HT1080 (cell line): ENCODE data around the gene SNRNP48. TPM values are rescaled to one million over a fixed set of nuclear protein-coding genes. Genes with fewer than 3 reads are reported as not detected.

ENCODE experiments used
- DNase-seq: peaks from one replicate; pipeline ENCODE4 v3.0.0-alpha.2; 2015; ENCODE audit warnings: low read depth
- total RNA-seq: library from RNA; depleted of rRNA; stranded (reverse); fragments of >200 nt; shearing (Covaris generic); gene quantifications from 2 replicates; pipeline ENCODE4 v1.2.3, GENCODE V29; 2014

Gene SNRNP48
- total RNA-seq, 1 experiment from 2014 or later, result 9.7 TPM

- no peak for DNase-seq
These were observed 31.2 kb upstream of the SNRNP48 start for GRCh38 chr6:7558781-7559180.

DNA sequence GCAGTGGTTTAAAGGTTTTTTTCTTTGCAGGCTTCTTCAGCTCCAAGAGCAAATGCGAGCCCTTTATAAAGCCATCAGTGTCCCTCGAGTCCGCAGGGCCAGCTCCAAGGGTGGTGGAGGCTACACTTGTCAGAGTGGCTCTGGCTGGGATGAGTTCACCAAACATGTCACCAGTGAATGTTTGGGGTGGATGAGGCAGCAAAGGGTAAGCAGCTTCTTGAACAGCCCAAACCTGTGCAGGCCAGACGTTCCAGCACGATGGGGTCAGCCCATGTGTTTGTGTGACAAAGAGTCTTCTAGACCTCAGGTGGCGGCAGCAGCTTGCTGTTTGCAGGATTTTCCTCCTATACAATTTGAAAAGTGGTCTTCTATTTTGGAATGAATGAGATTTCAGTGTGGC is 30.8 kb upstream of the SNRNP48 start:
- no peak for DNase-seq

- DNase-seq, result peak; percentile 50
These were observed 30.2 kb upstream of the SNRNP48 start for GRCh38 chr6:7559651-7560385.

GRCh38 chr6:7561153-7561964 is 28.6 kb upstream of the SNRNP48 start:
- no peak for DNase-seq

DNA sequence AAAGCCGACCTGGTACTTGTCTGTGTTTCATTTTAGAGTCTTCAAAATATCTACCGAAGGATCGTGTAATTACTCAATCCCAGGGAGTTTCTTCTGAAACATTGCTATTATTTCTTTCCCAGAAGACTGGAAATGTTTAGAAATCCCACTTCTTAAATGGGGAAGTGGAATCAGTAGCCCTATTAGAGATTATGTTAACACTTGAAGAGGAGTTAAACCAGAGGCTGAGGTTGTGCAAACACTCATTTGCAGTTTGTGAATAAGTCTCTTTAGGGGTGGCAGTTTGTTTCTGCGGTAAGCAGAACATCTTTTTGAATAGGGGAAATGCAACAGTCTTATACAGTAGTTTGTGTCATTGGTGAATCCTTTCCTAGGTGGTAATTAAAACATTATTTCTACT is 27.2 kb upstream of the SNRNP48 start:
- DNase-seq, result no peak

DNA sequence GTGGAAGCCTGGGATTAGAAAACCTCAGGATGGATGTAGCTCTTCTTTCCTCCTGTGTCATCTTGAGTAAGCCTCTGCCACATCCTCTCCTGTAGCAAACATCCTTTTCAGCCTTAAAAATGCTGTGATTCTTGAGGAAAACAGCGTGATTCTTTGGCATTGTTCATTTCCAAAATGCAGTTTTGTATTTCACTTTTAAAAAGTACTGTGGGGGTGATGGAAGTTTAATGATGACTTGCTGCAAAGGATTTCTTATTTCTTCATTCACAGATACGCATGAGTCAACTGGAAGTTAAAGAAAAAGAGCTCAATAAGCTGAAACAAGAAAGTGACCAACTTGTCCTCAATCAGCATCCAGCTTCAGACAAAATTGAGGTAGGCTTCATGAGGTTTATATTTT is 23.9 kb upstream of the SNRNP48 start:
- peak; percentile 47 for DNase-seq

- no peak for DNase-seq
These were observed 23.3 kb upstream of the SNRNP48 start for GRCh38 chr6:7566617-7567173.

- no peak for DNase-seq
These were observed 22.0 kb upstream of the SNRNP48 start for GRCh38 chr6:7568021-7568420.

GRCh38 chr6:7569082-7569481 is 20.9 kb upstream of the SNRNP48 start:
- DNase-seq, result no peak

- DNase-seq, result no peak
These were observed 17.6 kb upstream of the SNRNP48 start for GRCh38 chr6:7572213-7572943.

- DNase-seq, result no peak
These were observed 15.5 kb upstream of the SNRNP48 start for GRCh38 chr6:7574500-7574899.

DNA sequence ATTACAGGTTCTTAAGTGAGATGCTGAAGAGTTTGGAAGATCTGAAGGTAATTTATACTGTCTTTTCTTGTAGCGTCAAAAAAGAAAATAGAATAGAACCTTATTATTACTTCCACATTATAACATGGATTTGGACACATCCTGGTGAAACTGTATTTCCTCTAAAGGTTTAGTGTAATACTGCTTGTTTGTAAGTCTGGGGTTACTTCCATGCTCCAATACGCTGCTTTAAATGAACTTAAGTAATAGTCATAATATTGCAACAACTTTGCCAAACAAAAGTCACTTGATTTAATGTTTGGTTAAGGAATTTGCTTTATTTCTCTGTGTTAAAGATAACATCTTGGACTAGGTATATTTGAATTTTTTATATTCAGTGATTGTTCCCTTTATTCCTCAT is 11.5 kb upstream of the SNRNP48 start:
- DNase-seq, result no peak

DNA sequence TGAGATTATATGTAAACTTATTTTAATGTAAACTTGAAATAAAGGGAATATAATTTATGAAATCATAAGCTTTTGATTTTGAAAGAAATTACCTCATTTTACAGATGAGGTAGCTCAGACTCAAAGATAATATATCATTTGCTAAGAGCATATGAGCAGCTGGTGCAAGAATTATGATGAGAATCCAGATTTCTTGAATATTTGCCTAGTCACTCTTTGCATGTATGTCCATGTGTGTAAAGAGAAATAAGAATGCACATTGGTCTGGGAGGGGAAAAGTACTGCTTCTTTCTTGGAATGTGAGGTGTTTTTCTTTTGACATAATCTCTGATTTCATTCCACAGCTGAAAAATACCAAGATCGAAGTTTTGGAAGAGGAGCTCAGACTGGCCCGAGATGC is 11.1 kb upstream of the SNRNP48 start:
- no peak for DNase-seq

DNA sequence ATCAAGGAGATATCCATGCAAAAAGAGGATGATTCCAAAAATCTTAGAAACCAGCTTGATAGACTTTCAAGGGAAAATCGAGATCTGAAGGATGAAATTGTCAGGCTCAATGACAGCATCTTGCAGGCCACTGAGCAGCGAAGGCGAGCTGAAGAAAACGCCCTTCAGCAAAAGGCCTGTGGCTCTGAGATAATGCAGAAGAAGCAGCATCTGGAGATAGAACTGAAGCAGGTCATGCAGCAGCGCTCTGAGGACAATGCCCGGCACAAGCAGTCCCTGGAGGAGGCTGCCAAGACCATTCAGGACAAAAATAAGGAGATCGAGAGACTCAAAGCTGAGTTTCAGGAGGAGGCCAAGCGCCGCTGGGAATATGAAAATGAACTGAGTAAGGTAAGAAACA is 10.1 kb upstream of the SNRNP48 start:
- no peak for DNase-seq

DNA sequence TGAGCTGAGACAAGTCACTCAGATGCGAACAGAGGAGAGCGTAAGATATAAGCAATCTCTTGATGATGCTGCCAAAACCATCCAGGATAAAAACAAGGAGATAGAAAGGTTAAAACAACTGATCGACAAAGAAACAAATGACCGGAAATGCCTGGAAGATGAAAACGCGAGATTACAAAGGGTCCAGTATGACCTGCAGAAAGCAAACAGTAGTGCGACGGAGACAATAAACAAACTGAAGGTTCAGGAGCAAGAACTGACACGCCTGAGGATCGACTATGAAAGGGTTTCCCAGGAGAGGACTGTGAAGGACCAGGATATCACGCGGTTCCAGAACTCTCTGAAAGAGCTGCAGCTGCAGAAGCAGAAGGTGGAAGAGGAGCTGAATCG is 9.5 kb upstream of the SNRNP48 start:
- no peak for DNase-seq

DNA sequence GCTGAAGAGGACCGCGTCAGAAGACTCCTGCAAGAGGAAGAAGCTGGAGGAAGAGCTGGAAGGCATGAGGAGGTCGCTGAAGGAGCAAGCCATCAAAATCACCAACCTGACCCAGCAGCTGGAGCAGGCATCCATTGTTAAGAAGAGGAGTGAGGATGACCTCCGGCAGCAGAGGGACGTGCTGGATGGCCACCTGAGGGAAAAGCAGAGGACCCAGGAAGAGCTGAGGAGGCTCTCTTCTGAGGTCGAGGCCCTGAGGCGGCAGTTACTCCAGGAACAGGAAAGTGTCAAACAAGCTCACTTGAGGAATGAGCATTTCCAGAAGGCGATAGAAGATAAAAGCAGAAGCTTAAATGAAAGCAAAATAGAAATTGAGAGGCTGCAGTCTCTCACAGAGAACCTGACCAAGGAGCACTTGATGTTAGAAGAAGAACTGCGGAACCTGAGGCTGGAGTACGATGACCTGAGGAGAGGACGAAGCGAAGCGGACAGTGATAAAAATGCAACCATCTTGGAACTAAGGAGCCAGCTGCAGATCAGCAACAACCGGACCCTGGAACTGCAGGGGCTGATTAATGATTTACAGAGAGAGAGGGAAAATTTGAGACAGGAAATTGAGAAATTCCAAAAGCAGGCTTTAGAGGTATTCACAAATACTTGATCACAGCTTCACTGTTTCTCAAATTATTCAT is 8.9 kb upstream of the SNRNP48 start:
- no peak for DNase-seq

GRCh38 chr6:7585287-7585930 is 4.6 kb upstream of the SNRNP48 start:
- no peak for DNase-seq

DNA sequence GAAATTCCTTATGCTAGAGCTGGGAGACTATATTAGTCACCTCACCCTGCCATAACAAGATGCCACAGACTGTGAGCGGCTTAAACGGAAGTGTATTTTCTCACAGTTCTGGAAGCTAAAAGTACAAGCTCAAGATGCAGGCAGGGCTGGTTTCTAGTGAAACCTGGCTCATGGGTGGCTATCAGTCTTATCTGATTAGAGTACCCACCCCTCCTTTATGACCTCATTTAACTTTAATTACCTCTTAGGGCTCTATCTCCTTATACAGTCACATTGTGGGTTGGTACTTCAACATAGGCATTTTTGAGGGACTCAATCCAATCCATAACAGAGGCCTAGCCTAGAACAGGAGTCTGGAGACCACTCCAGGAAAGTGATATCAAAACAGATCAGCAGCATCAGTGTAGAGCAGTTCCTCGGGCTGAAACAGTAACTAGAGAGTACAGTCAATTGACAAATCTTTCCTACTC is 2.3 kb upstream of the SNRNP48 start:
- DNase-seq, result peak; percentile 64

- no peak for DNase-seq
These were observed 1.5 kb upstream of the SNRNP48 start for GRCh38 chr6:7588506-7588905.

GRCh38 chr6:7589221-7589620 is 777 bp upstream of the SNRNP48 start:
- no peak for DNase-seq

GRCh38 chr6:7590918-7591302 is 912 bp downstream of the SNRNP48 start:
- DNase-seq, result no peak
